Dermis microvascular lymphatic vessel endothelial cell (primary cell): ENCODE data around the gene ZNF584. TPM values are rescaled to one million over a fixed set of nuclear protein-coding genes. Genes with fewer than 3 reads are reported as not detected.
"Not testable (repeated sequence)": the region's sequence is repeated elsewhere in the genome, so short reads cannot be mapped to it uniquely, and the experiment has no call there.

Experiments used
- DNase-seq, 2 donors: peaks; one replicate each; pipeline versions ENCODE4 v3.0.0 to v3.0.0-alpha.2; 2010; ENCODE audit warnings: low read depth in 2 of 2
- total RNA-seq: library from RNA; depleted of rRNA; stranded (reverse); fragments of >200 nt; gene quantifications from 2 replicates; pipeline ENCODE4 v1.2.1, GENCODE V29; 2014

ZNF584 gene
- total RNA-seq, 1 donor from 2014 or later, result 7.7 TPM

GRCh38 chr19:58403920-58404478, 4.5 kb upstream of the ZNF584 start:
- not testable (repeated sequence) for DNase-seq

- DNase-seq, result no peak
These were observed 1.4 kb upstream of the ZNF584 start for GRCh38 chr19:58406818-58407657.

- no peak for DNase-seq
These were observed 744 bp upstream of the ZNF584 start for GRCh38 chr19:58407658-58408151.

- DNase-seq, result peak in 1 of 2 donors; percentile 31
These were observed 751 bp downstream of the ZNF584 start for GRCh38 chr19:58409010-58409790.

GRCh38 chr19:58416604-58417003, 8.2 kb downstream of the ZNF584 start:
- DNase-seq, result no peak

- no peak for DNase-seq
These were observed 8.6 kb downstream of the ZNF584 start for GRCh38 chr19:58417071-58417470.

GRCh38 chr19:58428617-58429016, 20.2 kb downstream of the ZNF584 start:
- DNase-seq, result no peak

- DNase-seq, result no peak
These were observed 21.3 kb downstream of the ZNF584 start for GRCh38 chr19:58429745-58430144.

- no peak for DNase-seq
These were observed 25.8 kb downstream of the ZNF584 start for GRCh38 chr19:58434217-58434616.

GRCh38 chr19:58439576-58440554, 31.4 kb downstream of the ZNF584 start, which contains the start of gene ZNF132:
Gene ZNF132 (minus strand): TSS chr19:58440153. CDS start chr19:58439821, 332 bp downstream.
- DNase-seq, result peak; percentile 100

GRCh38 chr19:58440556-58440955, 32.1 kb downstream of the ZNF584 start:
- no peak for DNase-seq

GRCh38 chr19:58442986-58443385, 34.5 kb downstream of the ZNF584 start:
- DNase-seq, result not testable (repeated sequence)

GRCh38 chr19:58448860-58449259, 40.4 kb downstream of the ZNF584 start:
- DNase-seq, result not testable (repeated sequence)

GRCh38 chr19:58449980-58450379, 41.5 kb downstream of the ZNF584 start:
- DNase-seq, result not testable (repeated sequence)

GRCh38 chr19:58450856-58451357, 42.5 kb downstream of the ZNF584 start:
- DNase-seq, result peak in 1 of 2 donors; percentile 21

- DNase-seq, result peak; percentile 92 to 97
These were observed 43.1 kb downstream of the ZNF584 start, which contains the start of gene ZNF324B for GRCh38 chr19:58451358-58452101. Gene ZNF324B (plus strand): TSS chr19:58451622. CDS start chr19:58453702, 2,080 bp downstream.

GRCh38 chr19:58453743-58454142, 45.3 kb downstream of the ZNF584 start:
- DNase-seq, result no peak

GRCh38 chr19:58455306-58455705, 46.9 kb downstream of the ZNF584 start:
- no peak for DNase-seq

GRCh38 chr19:58456111-58456510, 47.7 kb downstream of the ZNF584 start:
- DNase-seq, result no peak

GRCh38 chr19:58460039-58460438, 51.6 kb downstream of the ZNF584 start:
- no peak for DNase-seq
